Endothelial cell of umbilical vein (primary cell): ENCODE results near the gene LIN28B.

ENCODE experiments used
- CTCF ChIP-seq, 2 donors: IDR thresholded peaks; 1 replicate in 1 of 2; 2 replicates in 1 of 2; pipeline ENCODE4 v1.5.1; 2011; ENCODE audit warnings: low read length in 2 of 2, mild to moderate bottlenecking in 2 of 2, moderate library complexity in 2 of 2, control low read depth in 1 of 2, inconsistent platforms in 1 of 2, low read depth in 1 of 2; ENCODE audit not compliant: insufficient read depth in 1 of 2; ENCODE audit errors: extremely low read depth in 1 of 2
- FOS ChIP-seq: IDR thresholded peaks from 2 replicates; pipeline ENCODE4 v1.6.1; 2011; ENCODE audit warnings: mild to moderate bottlenecking, low read length, moderate library complexity, borderline replicate concordance; ENCODE audit not compliant: insufficient read depth
- GATA2 ChIP-seq: IDR thresholded peaks from 2 replicates; pipeline ENCODE4 v1.7.0; 2011; ENCODE audit warnings: low read depth, mild to moderate bottlenecking, moderate library complexity, mixed read lengths, low read length; ENCODE audit not compliant: insufficient read length, insufficient read depth
- MAX ChIP-seq: IDR thresholded peaks from 2 replicates; pipeline ENCODE4 v1.6.1; 2011; ENCODE audit not compliant: insufficient read depth, insufficient read length
- MYC ChIP-seq: IDR thresholded peaks from one replicate; pipeline ENCODE4 v1.6.1; 2011; ENCODE audit warnings: mild to moderate bottlenecking, low read depth, low read length
- POLR2A ChIP-seq: IDR thresholded peaks from 2 replicates; pipeline ENCODE4 v1.6.1; 2012; ENCODE audit warnings: low read depth, mild to moderate bottlenecking, control low read depth, low read length

- TF ChIP-seq CTCF (IDR thresholded peaks at IDR 0.05; ENCODE audit: extremely low read depth in 1 of 2, insufficient read depth in 1 of 2, low read depth in 1 of 2, low read length in 2 of 2) (no peak), GATA2 (no peak), POLR2A (no peak), MYC (no peak), MAX (no peak), FOS (no peak)
Measured at GRCh38 chr6:105112577-105112976, 155.7 kb downstream of the LIN28B start.
